HT-29 (cell line): ENCODE results near the gene GALR3. TPM values are rescaled to one million over a fixed set of nuclear protein-coding genes. Genes with fewer than 3 reads are reported as not detected.

Experiments
- DNase-seq: peaks from one replicate; pipeline ENCODE4 v3.0.0-alpha.2; 2015; ENCODE audit warnings: low spot score
- total RNA-seq: library from RNA; depleted of rRNA; stranded (reverse); fragments of >200 nt; shearing (Covaris generic); gene quantifications from 2 replicates; pipeline ENCODE4 v1.2.3, GENCODE V29; 2014

The GALR3 gene
- total RNA-seq, 1 experiment from 2014 or later: not detected

DNA sequence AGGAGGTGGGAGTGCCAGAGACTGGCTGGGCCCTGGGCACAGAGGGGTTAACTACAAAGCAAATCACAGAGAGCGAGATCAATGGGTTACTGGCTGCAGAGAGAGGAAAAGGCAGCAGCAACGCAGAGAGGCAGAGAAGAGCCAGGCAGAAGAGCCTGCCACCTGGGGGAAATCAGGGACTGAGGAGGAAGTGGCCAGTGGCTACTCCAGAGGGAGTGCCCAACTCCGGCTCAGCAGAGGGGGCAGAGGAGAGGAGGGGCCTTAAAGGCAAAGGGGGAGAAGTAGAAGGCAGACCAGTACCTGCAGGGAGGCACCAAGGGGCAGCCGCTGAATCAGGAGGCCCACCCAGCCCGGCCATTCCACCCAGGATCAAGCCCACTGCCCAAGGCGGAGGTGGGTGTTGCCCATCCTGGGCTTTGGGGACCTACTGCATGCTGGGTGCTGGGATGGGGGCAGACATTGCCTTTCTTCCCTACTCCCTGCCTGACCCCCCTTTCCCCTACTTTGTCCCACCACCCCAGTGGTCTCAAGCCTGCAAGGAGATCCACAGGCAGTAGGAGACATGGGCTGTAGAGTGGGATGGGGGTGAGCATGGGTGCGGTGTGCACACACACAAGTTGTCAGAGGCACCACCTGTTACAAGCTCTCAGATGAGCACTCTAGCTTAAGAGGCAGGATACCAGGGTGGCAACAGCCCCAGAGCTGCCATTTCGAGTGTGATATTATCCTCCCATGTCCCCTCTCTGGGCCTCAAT lies 926 bp upstream of the GALR3 start:
- no peak for DNase-seq

DNA sequence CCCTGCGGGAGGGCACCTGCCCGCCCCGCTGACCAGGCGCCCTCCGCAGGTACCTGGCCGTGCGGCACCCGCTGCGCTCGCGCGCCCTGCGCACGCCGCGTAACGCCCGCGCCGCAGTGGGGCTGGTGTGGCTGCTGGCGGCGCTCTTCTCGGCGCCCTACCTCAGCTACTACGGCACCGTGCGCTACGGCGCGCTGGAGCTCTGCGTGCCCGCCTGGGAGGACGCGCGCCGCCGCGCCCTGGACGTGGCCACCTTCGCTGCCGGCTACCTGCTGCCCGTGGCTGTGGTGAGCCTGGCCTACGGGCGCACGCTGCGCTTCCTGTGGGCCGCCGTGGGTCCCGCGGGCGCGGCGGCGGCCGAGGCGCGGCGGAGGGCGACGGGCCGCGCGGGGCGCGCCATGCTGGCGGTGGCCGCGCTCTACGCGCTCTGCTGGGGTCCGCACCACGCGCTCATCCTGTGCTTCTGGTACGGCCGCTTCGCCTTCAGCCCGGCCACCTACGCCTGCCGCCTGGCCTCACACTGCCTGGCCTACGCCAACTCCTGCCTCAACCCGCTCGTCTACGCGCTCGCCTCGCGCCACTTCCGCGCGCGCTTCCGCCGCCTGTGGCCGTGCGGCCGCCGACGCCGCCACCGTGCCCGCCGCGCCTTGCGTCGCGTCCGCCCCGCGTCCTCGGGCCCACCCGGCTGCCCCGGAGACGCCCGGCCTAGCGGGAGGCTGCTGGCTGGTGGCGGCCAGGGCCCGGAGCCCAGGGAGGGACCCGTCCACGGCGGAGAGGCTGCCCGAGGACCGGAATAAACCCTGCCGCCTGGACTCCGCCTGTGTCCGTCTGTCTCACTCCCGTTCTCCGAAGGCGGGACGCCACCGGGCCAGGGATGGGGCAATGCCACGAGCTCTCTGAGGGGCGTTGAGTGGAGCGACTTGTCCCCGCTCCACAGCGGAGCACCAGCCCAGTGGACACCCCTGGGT lies 1.8 kb downstream of the GALR3 start:
- DNase-seq: no peak

DNA sequence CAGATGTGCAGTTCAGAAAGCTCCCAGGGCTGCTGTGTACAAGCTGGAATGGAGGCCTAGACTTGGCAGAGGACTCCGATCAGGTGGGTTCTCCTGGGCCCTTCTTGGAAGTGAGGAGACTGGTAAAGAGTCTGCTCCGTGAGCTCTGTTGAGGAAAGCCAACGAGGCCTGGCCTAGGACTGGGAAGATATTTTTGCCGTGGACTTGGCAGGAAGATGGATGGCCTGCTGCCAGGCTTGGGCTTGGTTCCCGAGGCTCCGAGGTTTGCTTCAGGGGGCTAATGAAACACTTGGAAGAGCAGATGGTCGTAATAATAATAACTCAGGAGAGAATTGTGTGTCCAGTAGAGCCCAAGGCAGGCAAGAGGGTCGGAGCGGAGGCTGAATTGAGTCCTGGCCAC lies 3.9 kb downstream of the GALR3 start:
- no peak for DNase-seq

DNA sequence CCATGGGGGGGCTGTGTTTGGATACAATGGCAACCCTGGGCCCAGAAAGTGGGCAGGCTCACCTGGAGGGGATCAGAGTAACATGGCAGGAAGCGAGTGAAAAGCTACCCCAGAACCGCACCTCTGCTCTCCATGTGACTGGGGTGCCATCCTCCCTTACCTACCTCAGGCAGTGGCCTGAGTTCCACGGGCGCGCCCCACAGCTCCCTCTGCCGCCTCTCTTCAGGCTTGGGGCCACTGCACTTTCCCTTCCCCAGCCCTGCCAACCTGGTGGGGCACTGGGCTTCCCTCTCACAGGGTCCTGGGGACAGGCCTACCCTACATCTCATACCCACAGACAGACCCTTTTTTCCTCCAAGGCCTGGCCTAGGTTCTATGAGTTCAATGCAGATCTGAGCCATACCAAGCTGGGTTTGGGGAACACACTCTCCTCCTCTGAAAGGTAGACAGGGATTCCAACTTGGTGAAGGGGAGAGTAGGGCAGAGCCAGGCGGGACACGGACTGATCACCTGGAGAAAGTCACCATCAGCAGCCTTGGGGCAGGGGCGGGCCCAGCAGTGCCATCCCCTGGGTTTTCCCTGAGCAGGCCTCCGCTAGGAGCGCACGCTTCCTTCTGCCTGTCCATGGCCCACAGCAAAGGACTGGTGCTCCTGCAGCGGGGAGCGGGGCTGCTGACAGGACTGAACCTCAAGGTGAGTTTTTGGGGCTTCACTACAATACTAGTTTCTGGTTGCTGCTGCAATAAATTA lies 7.1 kb downstream of the GALR3 start:
- DNase-seq: no peak

DNA sequence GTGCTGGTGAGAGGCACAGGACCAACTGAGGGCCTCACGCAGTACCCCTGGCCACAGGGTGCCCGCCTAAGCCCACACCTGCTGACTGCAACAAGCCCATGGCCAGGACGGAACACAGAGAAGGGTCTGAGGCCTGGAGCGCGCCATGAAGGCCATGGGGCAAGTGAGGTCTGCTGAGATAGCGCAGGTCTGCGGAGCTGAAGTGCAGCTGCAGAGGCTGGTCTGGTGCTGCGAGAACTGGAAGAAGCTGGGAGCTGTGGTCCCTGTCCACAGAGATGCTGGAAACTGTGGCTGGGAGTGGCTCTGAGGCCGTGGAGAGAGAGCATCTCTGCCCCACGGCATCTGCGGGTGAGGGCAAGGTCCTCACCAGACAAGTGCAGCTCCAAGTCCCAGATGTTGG lies 8.3 kb downstream of the GALR3 start:
- DNase-seq: no peak

DNA sequence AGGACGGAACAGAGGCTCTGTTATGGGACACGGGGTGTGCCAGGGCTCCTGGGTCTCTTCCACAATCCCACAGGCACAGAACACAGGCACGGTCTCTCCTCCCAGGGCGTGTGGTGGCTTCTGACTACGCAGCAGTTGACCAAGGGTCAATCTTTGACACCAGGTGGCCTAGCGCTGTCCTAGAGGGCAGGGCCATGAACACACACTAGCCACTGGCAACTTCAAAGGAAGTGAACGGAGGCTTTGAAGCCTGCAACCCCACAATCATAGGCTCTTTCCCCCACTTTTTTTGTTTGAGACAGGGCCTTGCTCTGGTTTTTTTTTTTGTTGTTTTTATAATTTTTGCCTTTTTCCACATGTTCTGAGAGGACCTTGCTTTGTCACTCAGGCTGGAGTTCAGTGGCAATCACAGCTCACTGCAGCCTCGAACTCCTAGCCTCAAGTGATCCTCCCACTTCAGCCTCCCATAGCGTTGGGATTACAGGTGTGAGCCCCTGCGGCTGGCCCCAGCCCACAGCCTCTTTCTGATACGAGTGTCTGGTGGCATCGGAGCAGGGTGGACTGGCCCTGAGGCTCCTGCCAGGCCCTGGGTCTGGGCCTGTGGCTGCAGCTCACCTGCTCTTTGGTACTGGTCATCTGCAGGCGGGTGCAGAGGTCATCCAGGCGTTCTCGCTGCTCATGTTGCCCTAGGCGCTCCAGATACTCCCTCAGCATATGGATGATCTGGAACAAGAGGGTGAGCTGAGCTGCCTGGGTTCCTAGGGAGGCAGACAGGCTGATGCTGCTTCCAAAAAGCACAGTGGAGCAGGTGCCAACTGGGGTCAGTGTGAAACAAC lies 9.1 kb downstream of the GALR3 start:
- no peak for DNase-seq

DNA sequence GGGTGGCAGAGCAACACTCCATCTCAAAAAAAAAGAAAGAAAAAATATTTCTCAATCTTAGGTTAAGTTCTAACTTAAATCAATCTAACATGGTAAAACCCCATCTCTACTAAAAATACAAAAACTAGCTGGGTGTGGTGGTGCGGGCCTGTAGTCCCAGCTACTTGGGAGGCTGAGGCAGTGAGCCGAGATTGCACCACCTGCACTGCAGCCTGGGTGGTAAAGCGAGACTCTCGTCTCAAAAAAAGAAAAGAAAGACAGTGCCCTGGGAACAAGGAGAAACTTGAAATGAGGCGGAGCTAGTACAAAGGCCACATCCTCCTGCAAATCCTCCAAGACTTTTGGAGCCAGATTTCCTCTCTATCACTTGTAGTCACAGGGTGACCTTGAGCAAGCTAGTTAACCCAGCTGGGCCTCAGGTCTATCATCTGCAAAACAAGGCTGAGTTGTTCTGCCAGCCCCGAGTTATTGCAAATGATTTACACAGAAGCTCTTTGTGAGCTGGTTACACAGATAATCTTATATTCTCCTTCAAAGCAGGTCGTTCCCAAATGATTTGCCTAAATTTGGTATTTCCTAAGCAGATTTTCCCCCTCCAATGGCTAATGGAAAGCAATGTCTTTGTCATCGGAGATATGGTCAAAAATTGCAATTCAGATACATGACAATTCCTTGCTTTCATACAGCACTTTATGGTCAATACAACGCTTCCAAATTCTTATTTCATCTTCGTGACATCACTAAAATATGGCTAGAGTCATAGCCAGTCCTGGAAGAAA lies 19.0 kb downstream of the GALR3 start:
- no peak for DNase-seq

DNA sequence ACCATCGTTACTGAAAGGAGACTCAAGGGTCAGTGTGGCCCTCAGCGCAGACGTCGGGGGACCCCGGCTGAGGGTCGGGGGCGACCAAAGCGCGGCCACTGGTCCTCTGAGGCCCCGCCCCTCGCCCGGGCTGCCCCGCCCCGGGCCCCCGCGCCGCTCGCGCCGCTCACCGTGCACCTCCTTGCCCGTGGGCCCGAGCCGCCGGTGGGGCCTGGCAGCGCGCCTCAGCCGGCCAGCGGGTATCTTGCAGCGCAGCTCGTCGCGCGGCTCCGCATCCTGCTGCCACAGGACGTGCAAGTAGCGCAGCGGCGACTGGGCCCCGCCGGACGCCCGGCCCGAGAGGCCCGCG lies 20.5 kb downstream of the GALR3 start:
- DNase-seq: peak; percentile 15

DNA sequence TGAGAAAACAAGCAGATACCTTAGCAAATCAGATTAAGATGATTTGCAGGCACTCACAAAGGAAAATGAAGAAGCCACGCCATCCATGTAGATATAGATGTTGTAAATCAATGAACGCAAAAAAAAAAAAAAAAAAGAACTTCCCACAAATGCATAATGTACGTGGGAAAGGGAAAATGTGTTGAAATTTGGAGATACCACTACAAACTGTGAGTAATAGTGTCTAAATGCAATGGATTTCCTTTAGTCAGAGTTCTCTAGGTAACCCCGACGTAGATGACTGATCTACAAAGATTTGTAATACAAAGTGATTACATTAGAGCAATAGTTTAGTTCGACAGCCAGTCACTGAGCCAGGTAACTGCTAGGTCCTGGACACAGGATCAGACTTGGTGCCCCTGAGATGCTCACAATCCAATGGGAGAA lies 21.7 kb downstream of the GALR3 start:
- DNase-seq: no peak

DNA sequence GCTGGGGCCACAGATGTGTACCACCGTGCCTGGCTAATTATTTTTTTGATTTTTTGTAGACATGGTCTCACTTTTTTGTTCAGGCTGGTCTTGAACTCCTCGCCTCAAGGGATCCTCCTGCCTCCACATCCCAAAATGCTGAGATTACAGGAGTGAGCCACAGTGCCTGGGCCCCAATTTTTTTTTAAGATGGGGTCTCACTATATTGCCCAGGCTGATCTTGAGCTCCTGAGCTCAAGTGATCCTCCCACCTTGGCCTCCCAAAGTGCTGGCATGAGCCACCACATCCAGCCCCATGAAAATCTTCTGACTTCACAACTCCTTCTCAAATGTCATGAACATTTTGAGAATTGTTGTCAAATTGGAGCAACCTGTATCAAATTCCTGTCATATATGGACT lies 23.3 kb downstream of the GALR3 start:
- DNase-seq: no peak

DNA sequence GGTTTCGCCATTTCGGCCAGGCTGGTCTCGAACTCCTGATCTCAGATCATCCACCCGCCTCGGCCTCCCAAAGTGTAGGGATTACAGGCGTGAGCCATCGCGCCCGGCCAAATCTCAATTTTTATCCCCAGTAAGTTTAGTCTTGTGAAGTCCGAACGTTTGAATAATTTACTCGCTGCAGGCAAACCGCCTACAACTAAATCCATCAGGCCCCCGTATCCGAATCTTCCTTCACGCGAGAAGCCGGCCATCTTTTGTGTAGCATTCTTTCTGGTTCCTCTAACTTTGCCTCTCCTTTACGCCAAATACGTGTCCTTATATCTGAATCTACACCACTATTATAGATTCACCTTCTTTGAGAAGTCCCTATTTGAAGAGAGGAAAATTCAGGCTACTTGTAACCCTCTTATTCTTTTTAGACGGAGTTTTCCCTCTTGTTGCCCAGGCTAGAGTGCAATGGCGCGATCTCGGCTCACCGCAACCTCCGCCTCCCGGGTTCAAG lies 25.5 kb downstream of the GALR3 start:
- no peak for DNase-seq

DNA sequence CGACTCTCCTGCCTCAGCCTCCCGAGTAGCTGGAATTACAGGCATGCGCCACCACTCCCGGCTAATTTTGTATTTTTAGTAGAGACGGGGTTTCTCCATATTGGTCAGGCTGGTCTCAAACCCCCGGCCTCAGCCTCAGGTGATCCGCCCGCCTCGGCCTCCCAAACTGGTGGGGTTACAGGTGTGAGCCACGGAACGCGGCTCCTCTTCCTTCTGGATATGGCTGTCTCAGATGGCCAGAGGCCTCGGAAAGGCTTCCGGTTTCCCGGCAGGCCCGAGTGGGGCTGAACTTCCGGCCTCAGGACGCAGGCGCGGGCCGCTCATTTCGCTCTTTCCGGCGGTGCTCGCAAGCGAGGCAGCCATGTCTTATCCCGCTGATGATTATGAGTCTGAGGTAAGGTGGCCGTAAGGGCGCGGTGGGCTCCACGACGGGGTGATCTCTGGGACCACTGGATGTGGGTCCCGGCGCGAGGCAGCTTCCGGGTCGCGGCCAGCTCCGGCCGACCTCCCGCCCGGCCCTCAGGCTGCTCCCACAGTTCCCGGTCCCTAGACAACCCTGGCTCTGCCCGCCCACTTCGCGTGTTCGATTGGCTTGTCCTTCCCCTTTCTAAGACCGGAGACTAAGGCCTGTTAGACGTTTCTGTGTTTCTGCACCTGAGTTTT lies 26.0 kb downstream of the GALR3 start, which contains the start of gene EIF3L:
EIF3L (plus strand) TSS at position 331 of the 663 bp plus-strand sequence; CDS start at position 362, 31 bp downstream.
- DNase-seq: peak; percentile 82

DNA sequence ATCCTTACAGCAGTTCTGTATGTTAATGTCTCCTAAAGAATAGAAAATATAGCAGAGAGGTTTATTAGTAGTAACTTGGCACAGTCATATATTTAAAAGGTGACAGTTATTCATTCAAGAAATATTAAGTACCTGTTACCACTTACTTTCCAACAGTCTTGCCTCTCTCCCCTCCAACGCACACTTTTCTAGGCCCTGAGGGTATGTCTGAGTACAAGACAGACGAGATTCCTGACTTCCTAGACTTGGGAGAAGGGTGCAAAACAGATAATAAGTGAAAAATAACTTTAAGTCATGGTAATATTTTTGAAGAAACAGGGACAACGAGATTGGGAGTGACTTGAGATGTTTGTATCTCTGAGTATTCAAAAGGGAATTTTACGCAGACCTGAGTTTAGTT lies 27.6 kb downstream of the GALR3 start:
- DNase-seq: no peak

DNA sequence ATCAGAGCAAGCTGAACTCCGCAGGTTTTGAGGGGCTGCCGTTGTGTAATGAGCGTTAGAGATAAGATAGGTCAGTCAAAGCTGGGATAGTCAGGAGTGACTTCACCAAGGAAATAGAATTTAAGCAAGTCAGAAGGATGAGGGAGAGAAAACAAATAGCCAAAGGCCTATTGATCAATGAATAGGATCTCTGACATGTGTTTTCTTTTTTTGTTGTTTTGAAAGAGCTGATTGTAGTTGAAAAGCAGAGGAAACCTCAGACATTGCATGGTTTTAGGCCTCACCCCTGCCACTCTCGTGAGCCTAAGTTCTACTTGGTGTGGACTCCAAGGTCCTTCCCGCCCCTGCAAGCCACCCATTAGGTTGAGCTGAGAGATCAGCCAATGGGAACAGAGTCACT lies 29.2 kb downstream of the GALR3 start:
- DNase-seq: no peak

DNA sequence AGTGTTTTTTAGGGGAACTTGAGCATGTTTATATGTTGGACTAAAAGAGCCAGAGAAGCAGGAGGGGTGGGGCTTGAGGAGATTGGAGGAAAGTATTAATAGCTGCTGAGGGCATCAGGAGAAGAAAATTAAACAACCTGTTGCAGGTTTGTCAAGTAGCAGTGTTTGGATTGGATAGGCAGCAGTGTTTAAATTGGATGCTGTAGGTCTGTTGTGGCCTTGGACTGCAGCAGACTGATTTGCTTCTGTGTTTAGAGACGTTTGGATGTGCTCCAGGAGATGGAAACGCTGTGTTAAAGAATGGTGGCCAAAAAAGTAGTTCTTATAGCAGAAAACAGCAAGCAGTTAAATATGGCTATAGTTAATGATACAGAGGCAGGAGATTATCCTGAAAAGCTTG lies 31.8 kb downstream of the GALR3 start:
- no peak for DNase-seq

DNA sequence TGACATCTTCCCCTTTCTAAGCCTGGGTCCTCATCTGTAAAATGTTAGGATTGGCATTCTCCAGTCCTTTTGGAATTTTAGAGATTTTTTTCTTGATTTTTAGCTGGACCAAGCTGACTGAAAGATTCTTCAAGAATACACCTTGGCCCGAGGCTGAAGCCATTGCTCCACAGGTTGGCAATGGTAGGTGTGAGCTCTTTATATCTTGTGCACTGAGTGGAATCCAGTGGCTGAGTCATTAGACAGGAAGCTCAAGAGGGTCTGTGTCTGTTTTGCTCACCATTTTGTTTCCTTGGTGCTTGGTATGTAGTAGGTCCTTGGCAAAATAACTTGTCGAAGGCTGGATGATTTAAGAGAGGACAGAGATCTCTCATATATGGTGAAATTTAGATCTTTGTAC lies 32.3 kb downstream of the GALR3 start:
- no peak for DNase-seq

DNA sequence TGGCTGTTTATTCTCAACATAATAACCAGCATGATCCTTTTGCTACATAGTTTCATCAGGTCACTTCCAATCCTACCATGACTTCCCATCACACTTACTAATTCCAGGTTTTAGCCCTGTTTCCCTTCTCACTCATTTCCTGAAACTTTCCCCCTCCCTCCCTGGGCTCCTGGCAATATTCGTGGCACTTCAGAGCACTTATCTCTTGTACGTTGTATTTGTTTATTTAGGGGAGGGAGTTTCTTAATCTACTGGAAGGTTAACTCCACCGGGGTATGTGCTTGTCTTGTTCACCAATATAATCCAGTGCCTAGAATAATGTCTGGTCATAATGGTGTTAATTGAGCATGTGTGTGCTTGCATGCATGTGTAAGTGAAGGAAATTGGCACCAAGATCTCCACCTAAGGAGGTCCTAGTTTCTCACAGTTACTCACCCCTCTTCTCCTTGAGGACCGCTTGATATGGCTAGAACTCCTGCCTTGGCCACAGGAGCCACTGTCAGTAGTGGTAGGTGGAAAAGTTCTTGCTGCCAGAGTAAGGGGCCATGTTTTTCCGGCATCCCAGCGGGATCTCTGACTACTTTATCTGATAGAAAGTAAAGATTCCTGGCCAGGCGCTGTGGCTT lies 37.7 kb downstream of the GALR3 start:
- DNase-seq: no peak

DNA sequence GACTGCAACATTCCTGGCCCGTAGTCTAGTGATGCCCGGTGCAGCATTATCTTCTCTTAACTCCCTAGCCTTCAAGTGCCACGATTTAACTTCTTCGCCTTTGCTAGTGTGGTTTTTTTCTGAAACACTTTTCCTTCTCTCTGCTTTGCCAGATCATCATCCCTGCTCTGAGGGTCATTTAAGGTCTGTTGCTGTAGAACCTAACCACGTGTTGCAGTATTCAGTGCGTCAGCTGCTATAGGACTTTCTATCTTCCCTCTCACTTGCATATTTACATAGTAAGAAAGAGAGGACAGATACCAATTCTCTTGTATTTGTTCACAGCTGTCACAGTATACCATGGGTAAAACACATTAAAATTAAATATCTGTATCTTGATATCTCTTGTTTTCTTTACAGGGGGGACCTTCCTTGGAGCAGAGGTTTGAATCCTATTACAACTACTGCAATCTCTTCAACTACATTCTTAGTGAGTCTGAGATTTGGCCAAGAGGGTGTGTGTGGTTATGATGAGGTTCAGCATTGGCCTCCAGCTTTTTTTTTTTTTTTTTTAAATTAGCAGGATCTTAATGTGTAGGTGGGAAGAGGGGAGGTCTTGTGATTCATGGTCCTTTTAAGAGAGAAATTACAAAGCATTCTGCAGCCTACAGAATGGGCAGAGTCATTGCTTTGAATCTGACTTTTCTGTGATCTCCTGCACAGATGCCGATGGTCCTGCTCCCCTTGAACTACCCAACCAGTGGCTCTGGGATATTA lies 39.6 kb downstream of the GALR3 start:
- no peak for DNase-seq
